Nephron (organoid): ENCODE results near the gene GIT1.
A peak's percentile ranks its signal among the peaks of the same experiment; 100 is the strongest.

Experiments used
- H3K27ac Mint-ChIP-seq, 3 experiments: 2 replicates each; pipeline ENCODE4 v1.8.0; 2020; ENCODE audit warnings: mixed read lengths in 3 of 3, mild to moderate bottlenecking in 2 of 3, moderate library complexity in 1 of 3
- H3K27me3 Mint-ChIP-seq: 2 replicates; pipeline ENCODE4 v1.8.0; 2021; ENCODE audit warnings: low read depth, mild to moderate bottlenecking, moderate library complexity, mixed read lengths
- H3K36me3 Mint-ChIP-seq: 2 replicates; pipeline ENCODE4 v1.8.0; 2020; ENCODE audit warnings: low read depth, mixed read lengths
- H3K4me1 Mint-ChIP-seq: 2 replicates; pipeline ENCODE4 v1.8.0; 2020; ENCODE audit warnings: mixed read lengths
- H3K4me3 Mint-ChIP-seq, 3 experiments: 2 replicates each; pipeline ENCODE4 v1.8.0; 2020; ENCODE audit warnings: mild to moderate bottlenecking in 3 of 3, mixed read lengths in 3 of 3, moderate library complexity in 2 of 3
- H3K9me3 Mint-ChIP-seq: 2 replicates; pipeline ENCODE4 v1.8.0; 2020; ENCODE audit warnings: mixed read lengths
- CTCF ChIP-seq, 3 experiments: fragments of 200-600 bp; sonication (generic); IDR thresholded peaks; one replicate each; pipeline ENCODE4 v1.5.0; 2021; ENCODE audit warnings: antibody characterized with exemption in 3 of 3; ENCODE audit not compliant: unreplicated experiment in 3 of 3

GIT1 gene

GRCh38 chr17:29617481-29618271 lies 28.2 kb upstream of the GIT1 start:
- Mint-ChIP-seq H3K9me3 (no peaks in the 10 kb centered on the region), H3K36me3 (peaks cover 3% of the 10 kb centered on the region), H3K27ac (no peak overlapping the region), H3K4me3 (peak overlapping the region in 2 of 3 experiments; percentile 16 to 80), H3K4me1 (peaks cover 31% of the 10 kb centered on the region), H3K27me3 (peaks cover 86% of the 10 kb centered on the region)
- peak; percentile 33 to 57 (median 56) for TF ChIP-seq CTCF (IDR thresholded peaks at IDR 0.05; ENCODE audit: unreplicated experiment in 3 of 3)

DNA sequence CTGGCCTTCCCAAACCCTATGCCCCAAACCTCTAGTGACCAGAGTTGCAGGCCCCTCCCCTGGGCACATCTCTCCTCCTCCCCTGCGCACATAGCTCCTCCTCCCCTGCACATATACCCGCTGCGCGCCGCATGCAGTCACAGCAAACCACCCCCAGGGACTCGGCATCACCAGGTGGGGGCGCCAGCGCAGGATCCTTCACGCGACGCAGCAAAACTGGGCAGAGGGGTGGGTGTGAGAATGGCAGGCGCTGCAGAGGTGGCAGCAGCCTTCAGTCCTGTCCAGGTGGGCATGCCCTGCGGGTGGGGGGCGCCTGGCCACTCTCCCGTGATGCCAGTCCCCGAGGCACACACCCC lies 27.7 kb upstream of the GIT1 start:
- peaks cover 31% of the 10 kb centered on the region for H3K4me1 Mint-ChIP-seq
- peak overlapping the region; percentile 53 to 80 (median 67) for H3K4me3 Mint-ChIP-seq
- no peaks in the 10 kb centered on the region for H3K9me3 Mint-ChIP-seq
- H3K36me3 Mint-ChIP-seq: peaks cover 3% of the 10 kb centered on the region
- TF ChIP-seq CTCF (IDR thresholded peaks at IDR 0.05; ENCODE audit: unreplicated experiment in 3 of 3): peak; percentile 31 to 51 (median 39)
- peaks cover 80% of the 10 kb centered on the region for H3K27me3 Mint-ChIP-seq
- no peak overlapping the region for H3K27ac Mint-ChIP-seq

DNA sequence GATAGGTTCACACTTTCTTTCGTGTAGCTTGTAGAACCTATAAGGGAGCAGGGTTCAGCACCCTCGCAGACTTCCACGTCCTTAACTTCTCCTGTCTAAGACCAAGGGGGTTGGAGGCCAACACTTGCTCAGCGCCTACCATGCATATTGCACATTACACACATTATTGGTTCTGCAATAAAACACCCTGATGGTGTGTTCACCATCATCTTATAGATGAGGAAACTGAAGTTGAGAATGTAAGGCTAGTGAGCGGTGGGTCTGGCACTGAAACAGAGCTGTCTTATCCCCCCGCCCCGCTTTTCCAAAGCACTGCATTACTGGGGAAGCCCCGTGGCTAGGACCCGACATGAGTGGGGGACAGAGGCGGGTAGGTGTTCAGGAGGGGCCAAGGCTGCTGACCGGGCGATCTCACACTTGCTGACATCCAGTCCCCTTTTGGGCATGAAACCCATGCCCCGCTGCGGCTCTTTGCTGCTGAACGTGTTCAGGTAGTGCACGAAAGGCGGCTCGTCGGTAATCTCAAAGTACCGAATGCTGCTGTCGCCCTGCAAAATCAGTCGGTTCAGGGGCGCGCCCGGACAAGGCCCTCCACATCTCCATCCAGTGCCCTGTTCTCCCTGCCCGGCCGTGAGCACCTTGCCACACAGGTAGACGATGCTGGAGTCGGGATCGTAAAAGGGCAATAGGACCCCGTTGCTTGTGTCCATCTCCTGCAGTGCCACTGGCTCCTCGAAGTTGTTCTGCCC lies 27.0 kb upstream of the GIT1 start:
- Mint-ChIP-seq H3K27ac (no peak overlapping the region), H3K27me3 (peaks cover 74% of the 10 kb centered on the region), H3K4me3 (peak overlapping the region; percentile 80 to 87 (median 84)), H3K4me1 (peaks cover 26% of the 10 kb centered on the region), H3K9me3 (no peaks in the 10 kb centered on the region), H3K36me3 (peaks cover 3% of the 10 kb centered on the region)
- no peak for TF ChIP-seq CTCF (IDR thresholded peaks at IDR 0.05; ENCODE audit: unreplicated experiment in 3 of 3)

GRCh38 chr17:29615492-29616299 lies 26.2 kb upstream of the GIT1 start:
- Mint-ChIP-seq H3K4me3 (peak overlapping the region; percentile 80 to 87 (median 84)), H3K36me3 (peaks cover 7% of the 10 kb centered on the region), H3K27ac (no peak overlapping the region), H3K4me1 (peaks cover 26% of the 10 kb centered on the region), H3K27me3 (peaks cover 66% of the 10 kb centered on the region), H3K9me3 (no peaks in the 10 kb centered on the region)
- TF ChIP-seq CTCF (IDR thresholded peaks at IDR 0.05; ENCODE audit: unreplicated experiment in 3 of 3): no peak

- H3K4me1 Mint-ChIP-seq: peaks cover 26% of the 10 kb centered on the region
Measured at GRCh38 chr17:29615048-29615385, 25.6 kb upstream of the GIT1 start.

More at GRCh38 chr17:29615048-29615385, 25.6 kb upstream of the GIT1 start:
- Mint-ChIP-seq H3K36me3 (peaks cover 8% of the 10 kb centered on the region), H3K9me3 (no peaks in the 10 kb centered on the region), H3K27me3 (peaks cover 59% of the 10 kb centered on the region), H3K4me3 (peak overlapping the region; percentile 54 to 87 (median 80)), H3K27ac (no peak overlapping the region)
- TF ChIP-seq CTCF (IDR thresholded peaks at IDR 0.05; ENCODE audit: unreplicated experiment in 3 of 3): no peak
